Stimulated activated CD4-positive, alpha-beta T cell treated with anti-CD3 and anti-CD28 coated beads, TNF-alpha, amount 100 ng/mL, for 4 hours (primary cell): ENCODE data around the gene RCBTB2.
"Not testable (repeated sequence)": the region's sequence is repeated elsewhere in the genome, so short reads cannot be mapped to it uniquely, and the experiment has no call there.

Source experiments
- DNase-seq, 3 experiments: peaks; one replicate each; pipeline ENCODE4 v3.0.0-alpha.2; 2020; ENCODE audit warnings: low read depth in 3 of 3

RCBTB2 gene

GRCh38 chr13:48494874-48495273, 38.0 kb downstream of the RCBTB2 start:
- DNase-seq = no peak

GRCh38 chr13:48493851-48494250, 39.0 kb downstream of the RCBTB2 start:
- DNase-seq = no peak

- peak in 1 of 3 experiments; percentile 9 for DNase-seq
Observed at GRCh38 chr13:48493066-48493765, 39.7 kb downstream of the RCBTB2 start.

- DNase-seq = peak in 2 of 3 experiments; percentile 31 to 42
Observed at GRCh38 chr13:48492470-48493065, 40.3 kb downstream of the RCBTB2 start.

- DNase-seq = no peak
Observed at GRCh38 chr13:48492096-48492440, 40.8 kb downstream of the RCBTB2 start.

- DNase-seq = no peak
Observed at GRCh38 chr13:48491423-48492095, 41.3 kb downstream of the RCBTB2 start.

GRCh38 chr13:48490241-48490640, 42.6 kb downstream of the RCBTB2 start:
- no peak for DNase-seq

GRCh38 chr13:48489666-48490065, 43.2 kb downstream of the RCBTB2 start:
- no peak for DNase-seq

- no peak for DNase-seq
Observed at GRCh38 chr13:48488995-48489394, 43.9 kb downstream of the RCBTB2 start.

- DNase-seq = no peak
Observed at GRCh38 chr13:48487968-48488367, 44.9 kb downstream of the RCBTB2 start.

GRCh38 chr13:48486836-48487235, 46.0 kb downstream of the RCBTB2 start:
- no peak for DNase-seq

GRCh38 chr13:48486362-48486761, 46.5 kb downstream of the RCBTB2 start:
- DNase-seq = no peak

- no peak for DNase-seq
Observed at GRCh38 chr13:48485432-48485831, 47.4 kb downstream of the RCBTB2 start.

GRCh38 chr13:48483575-48483974, 49.3 kb downstream of the RCBTB2 start:
- no peak for DNase-seq

- no peak for DNase-seq
Observed at GRCh38 chr13:48478391-48478790, 54.5 kb downstream of the RCBTB2 start.

GRCh38 chr13:48477191-48477855, 55.6 kb downstream of the RCBTB2 start:
- no peak for DNase-seq

GRCh38 chr13:48476686-48477085, 56.2 kb downstream of the RCBTB2 start:
- no peak for DNase-seq

GRCh38 chr13:48476215-48476614, 56.7 kb downstream of the RCBTB2 start:
- DNase-seq = no peak

- no peak for DNase-seq
Observed at GRCh38 chr13:48475230-48475629, 57.6 kb downstream of the RCBTB2 start.

- no peak for DNase-seq
Observed at GRCh38 chr13:48457578-48458242, 75.2 kb downstream of the RCBTB2 start.

- no peak for DNase-seq
Observed at GRCh38 chr13:48456546-48456945, 76.3 kb downstream of the RCBTB2 start.

GRCh38 chr13:48451196-48451595, 81.7 kb downstream of the RCBTB2 start:
- not testable (repeated sequence) for DNase-seq
